NCI-H1436 (cell line): ENCODE data around the gene SPON2.
"Not testable (repeated sequence)": the region's sequence is repeated elsewhere in the genome, so short reads cannot be mapped to it uniquely, and the experiment has no call there.

Source experiments
- DNase-seq: peaks from one replicate; lab custom pipeline; 2025; lab: John Stamatoyannopoulos, UW

Gene SPON2

DNA sequence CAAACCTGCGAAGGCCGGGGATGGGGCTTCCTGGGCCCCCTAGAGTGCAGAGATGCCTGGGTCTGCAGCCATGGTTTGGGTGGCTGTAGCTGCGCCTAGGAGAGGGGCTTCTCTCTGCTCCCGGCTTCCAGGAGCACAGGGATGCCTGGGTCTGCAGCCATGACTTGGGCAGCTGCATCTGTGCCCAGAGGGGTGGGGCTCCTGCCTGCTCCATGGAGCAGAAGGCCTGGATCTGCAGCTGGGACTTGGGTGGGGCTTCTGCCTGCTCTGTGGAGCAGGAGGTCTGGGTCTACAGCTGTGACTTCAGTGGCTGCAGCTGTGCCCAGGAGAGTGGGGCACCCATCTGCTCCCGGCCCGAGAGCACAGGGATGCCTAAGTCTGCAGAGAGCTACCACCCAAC, 20.8 kb downstream of the SPON2 start:
- DNase-seq, result no peak

DNA sequence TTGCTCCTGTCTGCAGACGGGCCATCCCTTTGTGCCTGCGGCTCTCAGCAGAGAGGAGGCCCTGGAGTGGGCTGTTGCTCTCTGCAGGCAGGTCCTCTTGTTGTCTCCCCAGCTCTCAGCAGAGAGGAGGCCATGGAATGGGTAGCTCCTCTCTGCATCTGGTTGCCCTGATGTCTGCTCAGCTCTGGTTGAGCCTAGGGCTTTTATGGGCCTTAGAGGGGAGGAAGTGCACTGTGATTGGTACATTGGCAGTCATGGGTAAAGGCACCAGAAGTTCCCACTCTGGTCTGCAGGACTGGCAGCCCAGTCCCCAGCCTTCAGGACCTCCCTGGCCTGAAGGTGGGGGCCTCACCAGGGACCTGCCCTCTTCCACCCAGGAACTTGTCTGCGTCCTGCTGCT, 21.5 kb downstream of the SPON2 start:
- DNase-seq, result no peak

- DNase-seq, result no peak
These were observed 32.5 kb downstream of the SPON2 start for GRCh38 chr4:1139860-1140259.

DNA sequence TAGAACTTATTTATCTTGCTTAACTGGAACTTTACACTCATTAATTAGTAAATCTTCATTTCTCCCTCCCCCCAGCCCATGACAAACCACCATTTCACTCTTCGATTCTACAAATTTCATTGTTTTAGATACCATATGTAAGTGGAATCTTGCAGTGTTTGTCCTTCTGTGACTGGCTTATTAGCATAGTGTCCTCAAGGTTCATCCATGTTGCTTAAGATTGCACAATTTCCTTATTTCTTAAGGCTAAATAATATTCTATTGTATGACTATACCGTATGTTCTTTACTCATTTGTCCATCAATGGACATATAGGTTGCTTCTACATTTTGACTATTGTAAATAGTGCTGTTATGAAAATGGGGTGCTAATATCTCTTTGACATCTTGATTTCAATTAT, 34.5 kb downstream of the SPON2 start:
- DNase-seq, result no peak

DNA sequence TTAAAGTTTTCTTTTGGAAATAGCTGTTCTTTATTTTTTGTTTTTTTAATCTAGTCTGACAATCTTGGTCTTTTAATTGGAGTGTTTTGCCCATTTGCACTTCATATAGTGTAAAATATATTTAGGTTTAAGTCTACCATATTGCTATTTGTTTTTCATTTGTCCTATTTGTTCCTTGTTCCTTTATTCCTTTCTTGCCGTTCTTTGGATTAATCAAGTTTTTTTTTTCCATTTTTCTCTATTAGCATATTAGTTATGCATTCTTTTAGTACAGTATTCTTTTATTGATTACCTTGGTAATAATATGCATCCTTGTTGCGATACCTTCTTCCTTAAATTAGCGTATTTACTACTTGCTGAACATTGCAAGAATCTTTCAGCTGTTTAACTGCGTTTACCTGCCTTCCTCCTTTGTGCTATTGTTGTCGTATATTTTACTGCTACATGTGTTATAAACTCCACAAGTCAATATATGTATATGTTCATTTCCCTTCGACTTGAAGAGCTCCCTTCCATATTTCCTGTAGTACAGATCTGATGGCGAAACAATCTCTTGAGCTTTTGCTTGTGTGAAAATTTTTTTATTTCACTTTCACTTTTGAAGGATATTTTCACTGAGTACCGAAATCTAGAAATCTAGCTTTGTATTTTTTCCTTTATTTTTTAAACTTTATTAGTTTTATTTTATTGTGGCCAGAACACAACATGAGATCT, 35.2 kb downstream of the SPON2 start:
- DNase-seq, result no peak

- no peak for DNase-seq
These were observed 36.3 kb downstream of the SPON2 start for GRCh38 chr4:1136048-1136447.

DNA sequence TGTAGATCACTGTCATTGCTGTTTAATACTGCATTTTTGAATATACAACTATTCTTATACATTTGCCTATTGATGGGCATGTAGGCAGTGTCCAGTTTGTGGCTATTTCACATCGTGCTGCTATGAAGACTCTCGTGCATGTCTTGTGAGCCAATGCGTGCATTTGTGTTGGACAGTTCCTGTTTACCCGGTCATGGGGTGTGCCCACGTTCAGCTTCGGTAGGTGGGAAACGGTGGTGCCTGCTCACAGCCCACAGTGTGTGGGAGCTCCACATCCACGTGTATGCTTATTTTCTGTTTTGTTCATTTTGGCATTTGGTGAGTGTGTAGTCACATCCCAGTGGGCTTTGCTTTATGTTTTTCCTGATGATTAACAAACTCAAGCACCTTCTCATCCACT, 39.4 kb downstream of the SPON2 start:
- no peak for DNase-seq

GRCh38 chr4:1130316-1131186, 41.8 kb downstream of the SPON2 start:
- peak; percentile 58 for DNase-seq

DNA sequence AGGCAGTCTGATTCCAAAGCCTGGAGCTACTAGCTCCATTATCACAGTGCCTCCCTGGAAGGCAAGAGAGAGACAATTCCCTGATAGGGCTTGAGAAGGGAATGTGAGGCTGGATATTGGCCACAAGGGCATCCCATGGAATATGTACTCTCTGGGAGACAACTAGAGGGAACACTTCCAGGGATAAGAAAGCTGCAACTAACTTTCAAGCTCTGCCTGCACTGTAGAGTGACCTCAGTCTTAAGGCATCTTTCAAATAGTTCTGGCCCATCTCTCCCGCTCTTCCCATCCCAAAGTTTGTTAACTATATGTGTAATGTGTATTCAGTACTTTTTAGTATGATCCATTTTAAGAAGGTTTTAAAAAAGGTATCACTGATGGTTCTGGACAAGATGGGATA, 45.9 kb downstream of the SPON2 start:
- no peak for DNase-seq

GRCh38 chr4:1125466-1125865, 46.9 kb downstream of the SPON2 start:
- DNase-seq, result not testable (repeated sequence)

DNA sequence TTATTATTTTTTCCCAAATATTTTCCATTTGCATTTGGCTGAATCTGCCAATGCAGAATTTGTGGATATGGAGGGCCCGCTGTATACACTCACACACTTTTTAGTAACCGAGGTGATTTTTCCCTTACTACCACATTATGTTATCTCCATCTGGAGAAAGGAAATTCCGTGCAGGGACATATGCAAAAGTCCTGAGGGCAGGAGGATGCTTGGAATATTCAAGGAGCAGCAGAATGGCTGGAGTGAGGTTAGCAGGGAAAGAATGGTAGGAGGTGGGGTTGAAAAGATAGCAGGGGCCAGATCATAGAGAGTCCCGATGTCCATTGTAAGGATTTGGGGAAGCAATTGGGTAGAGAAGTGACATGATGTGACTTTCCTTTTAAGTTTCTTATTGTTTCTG, 47.6 kb downstream of the SPON2 start:
- no peak for DNase-seq

GRCh38 chr4:1122505-1122904, 49.9 kb downstream of the SPON2 start:
- DNase-seq, result no peak
